CD14-positive monocyte (primary cell): ENCODE data around the gene HLA-G. TPM values are rescaled to one million over a fixed set of nuclear protein-coding genes. Genes with fewer than 3 reads are reported as not detected.

ENCODE experiments used
- DNase-seq, 3 donors: peaks; one replicate each; pipeline ENCODE4 v3.0.0-alpha.2; 2011 to 2022
- H2AFZ ChIP-seq: 2 replicates; pipeline ENCODE4 v1.6.0; 2012; ENCODE audit warnings: mild to moderate bottlenecking, low read depth, low read length, inconsistent platforms; ENCODE audit not compliant: insufficient read depth, poor library complexity, severe bottlenecking
- H3K27ac ChIP-seq, 2 donors: 1 replicate in 1 of 2; 2 replicates in 1 of 2; pipeline ENCODE4 v1.5.1; 2012 to 2013; ENCODE audit warnings: low read length in 2 of 2, control low read depth in 1 of 2, inconsistent platforms in 1 of 2, low read depth in 1 of 2, mild to moderate bottlenecking in 1 of 2
- H3K27me3 ChIP-seq, 2 donors: one replicate each; pipeline versions ENCODE4 v1.6.0 to v1.6.1; 2011 to 2013; ENCODE audit warnings: low read length in 2 of 2; ENCODE audit not compliant: control insufficient read depth in 2 of 2, insufficient read depth in 2 of 2
- H3K36me3 ChIP-seq, 2 donors: replicated peaks in 1 of 2; 1 replicate in 1 of 2; 2 replicates in 1 of 2; pipeline versions ENCODE4 v1.5.1 to v1.6.1; 2012 to 2013; ENCODE audit warnings: low read length in 2 of 2, control low read depth in 1 of 2, inconsistent platforms in 1 of 2, mild to moderate bottlenecking in 1 of 2; ENCODE audit not compliant: insufficient read depth in 2 of 2, control insufficient read depth in 1 of 2
- H3K4me1 ChIP-seq, 2 donors: 1 replicate in 1 of 2; 2 replicates in 1 of 2; pipeline versions ENCODE4 v1.5.1 to v1.6.1; 2012 to 2013; ENCODE audit warnings: low read length in 2 of 2, control low read depth in 1 of 2, inconsistent platforms in 1 of 2, mild to moderate bottlenecking in 1 of 2, moderate library complexity in 1 of 2; ENCODE audit not compliant: insufficient read depth in 2 of 2, control insufficient read depth in 1 of 2
- H3K4me2 ChIP-seq: replicated peaks from 2 replicates; pipeline ENCODE3; 2012; ENCODE audit warnings: low read length, moderate library complexity, mild to moderate bottlenecking; ENCODE audit not compliant: poor library complexity, severe bottlenecking; ENCODE audit errors: extremely low read depth
- H3K4me3 ChIP-seq, 3 experiments: fragments of 200-600 bp in 1 of 3; sonication (generic) in 1 of 3; replicated peaks in 1 of 3; 1 replicate in 2 of 3; 2 replicates in 1 of 3; pipeline ENCODE4 v1.5.1; 2011 to 2013; ENCODE audit warnings: low read length in 3 of 3, mild to moderate bottlenecking in 3 of 3, control low read depth in 2 of 3, low read depth in 2 of 3, inconsistent platforms in 1 of 3, moderate library complexity in 1 of 3
- H3K79me2 ChIP-seq: 2 replicates; pipeline ENCODE4 v1.6.0; 2012; ENCODE audit warnings: mild to moderate bottlenecking, control low read depth, inconsistent platforms, low read length, moderate library complexity; ENCODE audit not compliant: insufficient read depth
- H3K9ac ChIP-seq: 2 replicates; pipeline ENCODE4 v1.6.0; 2017; ENCODE audit warnings: low read length, mild to moderate bottlenecking; ENCODE audit not compliant: insufficient read depth, poor library complexity, severe bottlenecking
- H3K9me3 ChIP-seq, 2 donors: replicated peaks in 1 of 2; 1 replicate in 1 of 2; 2 replicates in 1 of 2; pipeline versions ENCODE4 v1.5.1 to v1.6.1; 2012 to 2013; ENCODE audit warnings: low read length in 2 of 2, control low read depth in 1 of 2; ENCODE audit not compliant: control insufficient read depth in 1 of 2, insufficient read depth in 1 of 2
- H4K20me1 ChIP-seq: 2 replicates; pipeline ENCODE4 v1.6.0; 2012; ENCODE audit warnings: mild to moderate bottlenecking, low read length, control low read depth, moderate library complexity; ENCODE audit not compliant: insufficient read depth
- H3K27ac Mint-ChIP-seq, 7 donors: one replicate each; pipeline ENCODE4 v1.8.0; 2020; ENCODE audit warnings: mild to moderate bottlenecking in 7 of 7, mixed read lengths in 7 of 7, moderate library complexity in 6 of 7, inconsistent platforms in 2 of 7
- H3K27me3 Mint-ChIP-seq, 3 donors: one replicate each; pipeline ENCODE4 v1.8.0; 2021 to 2022; ENCODE audit warnings: low read depth in 3 of 3, mild to moderate bottlenecking in 3 of 3, mixed read lengths in 3 of 3, moderate library complexity in 3 of 3, inconsistent platforms in 1 of 3
- H3K36me3 Mint-ChIP-seq, 2 donors: one replicate each; pipeline ENCODE4 v1.8.0; 2020; ENCODE audit warnings: mixed read lengths in 2 of 2, inconsistent platforms in 1 of 2, mild to moderate bottlenecking in 1 of 2
- H3K4me1 Mint-ChIP-seq: one replicate; pipeline ENCODE4 v1.8.0; 2020; ENCODE audit warnings: mild to moderate bottlenecking, mixed read lengths
- H3K4me3 Mint-ChIP-seq, 2 donors: one replicate each; pipeline ENCODE4 v1.8.0; 2020; ENCODE audit warnings: mild to moderate bottlenecking in 2 of 2, mixed read lengths in 2 of 2, moderate library complexity in 1 of 2
- H3K9me3 Mint-ChIP-seq, 7 donors: one replicate each; pipeline ENCODE4 v1.8.0; 2020 to 2022; ENCODE audit warnings: mixed read lengths in 7 of 7, mild to moderate bottlenecking in 6 of 7, moderate library complexity in 6 of 7, inconsistent platforms in 2 of 7
- CTCF ChIP-seq: fragments of 200-600 bp; IDR thresholded peaks from one replicate; pipeline ENCODE4 v1.8.0; 2022; ENCODE audit warnings: antibody characterized with exemption, mild to moderate bottlenecking
- WGBS: methylation state at CpG from one replicate; pipeline ENCODE4 v1.1.5; 2013; ENCODE audit warnings: missing lambda C conversion rate; ENCODE audit not compliant: insufficient coverage; 5-methylcytosine and 5-hydroxymethylcytosine counted together
- intact Hi-C, 2 donors: fragments of 100-400 bp; cut with micrococcal nuclease; formaldehyde crosslinking; loops; one replicate each; pipeline versions ENCODE4 v1.15.0 to v1.15.1; 2023
- polyA plus RNA-seq, 3 donors: library from polyadenylated mRNA; depleted of rRNA in 1 of 3; unstranded in 2 of 3; stranded (reverse) in 1 of 3; fragments of 300-500 nt in 2 of 3; fragments of >200 nt in 1 of 3; fragmentation: Illumina TruSeq in 2 of 3; gene quantifications; 1 replicate in 2 of 3; 2 replicates in 1 of 3; pipeline ENCODE4 v1.2.3, GENCODE V29; 2012 to 2021

The HLA-G gene
- polyA plus RNA-seq, 3 donors, result 0.12 to 2.3 (median 0.89) TPM

GRCh38 chr6:29851190-29851589, 23.6 kb downstream of the HLA-G start:
- H3K9me3 Mint-ChIP-seq, result peaks cover 0 to 11% (median 6%) of the 10 kb centered on the region in 7 donors
- no peaks in the 10 kb centered on the region for H3K79me2 ChIP-seq
- no peaks in the 10 kb centered on the region for H3K9me3 ChIP-seq
- no peak overlapping the region for H3K9ac ChIP-seq
- peaks cover 5 to 7% of the 10 kb centered on the region in 2 donors for H3K4me1 ChIP-seq
- no peak for DNase-seq
- WGBS, result 80% methylated on average over 3 of the region's 3 CpGs
- peaks cover 31 to 52% of the 10 kb centered on the region in 2 donors for H3K27me3 ChIP-seq
- H3K4me3 ChIP-seq, result no peak overlapping the region
- no peak overlapping the region for H2AFZ ChIP-seq
- TF ChIP-seq CTCF, result no peak
- peaks cover 0 to 3% of the 10 kb centered on the region in 2 donors for H3K36me3 Mint-ChIP-seq
- intact Hi-C loops, result no loop called here
- H3K4me1 Mint-ChIP-seq, result peaks cover 15% of the 10 kb centered on the region
- H3K4me2 ChIP-seq, result no peak overlapping the region
- peaks cover 42 to 80% (median 48%) of the 10 kb centered on the region in 3 donors for H3K27me3 Mint-ChIP-seq
- H3K4me3 Mint-ChIP-seq, result peak overlapping the region in 1 of 2 donors; percentile 63
- no peaks in the 10 kb centered on the region for H4K20me1 ChIP-seq
- no peak overlapping the region for H3K27ac Mint-ChIP-seq
- no peak overlapping the region for H3K27ac ChIP-seq
- no peaks in the 10 kb centered on the region for H3K36me3 ChIP-seq

- Histone ChIP-seq H2AFZ (no peak overlapping the region), H3K9ac (no peak overlapping the region), H3K36me3 (no peaks in the 10 kb centered on the region), H3K9me3 (no peaks in the 10 kb centered on the region), H3K4me1 (peaks cover 5 to 7% of the 10 kb centered on the region in 2 donors), H3K4me3 (no peak overlapping the region), H3K27ac (no peak overlapping the region), H3K79me2 (no peaks in the 10 kb centered on the region), H3K4me2 (no peak overlapping the region), H3K27me3 (peaks cover 29 to 43% of the 10 kb centered on the region in 2 donors), H4K20me1 (no peaks in the 10 kb centered on the region)
- no peak for DNase-seq
- H3K4me1 Mint-ChIP-seq, result peaks cover 11% of the 10 kb centered on the region
- intact Hi-C loops, result no loop called here
- peaks cover 41 to 80% (median 42%) of the 10 kb centered on the region in 3 donors for H3K27me3 Mint-ChIP-seq
- H3K36me3 Mint-ChIP-seq, result peaks cover 0 to 3% of the 10 kb centered on the region in 2 donors
- 11% methylated on average over 1 of the region's 2 CpGs for WGBS
- H3K27ac Mint-ChIP-seq, result peak overlapping the region in 2 of 7 donors; percentile 44 to 51
- peaks cover 0 to 14% (median 6%) of the 10 kb centered on the region in 7 donors for H3K9me3 Mint-ChIP-seq
- no peak for TF ChIP-seq CTCF
- H3K4me3 Mint-ChIP-seq, result peak overlapping the region in 1 of 2 donors; percentile 26
Observed at GRCh38 chr6:29853245-29853644, 25.6 kb downstream of the HLA-G start.
